ENCODE data around the gene KAT2B.
A peak's percentile ranks its signal among the peaks of the same experiment; 100 is the strongest.

Gene KAT2B

DNA sequence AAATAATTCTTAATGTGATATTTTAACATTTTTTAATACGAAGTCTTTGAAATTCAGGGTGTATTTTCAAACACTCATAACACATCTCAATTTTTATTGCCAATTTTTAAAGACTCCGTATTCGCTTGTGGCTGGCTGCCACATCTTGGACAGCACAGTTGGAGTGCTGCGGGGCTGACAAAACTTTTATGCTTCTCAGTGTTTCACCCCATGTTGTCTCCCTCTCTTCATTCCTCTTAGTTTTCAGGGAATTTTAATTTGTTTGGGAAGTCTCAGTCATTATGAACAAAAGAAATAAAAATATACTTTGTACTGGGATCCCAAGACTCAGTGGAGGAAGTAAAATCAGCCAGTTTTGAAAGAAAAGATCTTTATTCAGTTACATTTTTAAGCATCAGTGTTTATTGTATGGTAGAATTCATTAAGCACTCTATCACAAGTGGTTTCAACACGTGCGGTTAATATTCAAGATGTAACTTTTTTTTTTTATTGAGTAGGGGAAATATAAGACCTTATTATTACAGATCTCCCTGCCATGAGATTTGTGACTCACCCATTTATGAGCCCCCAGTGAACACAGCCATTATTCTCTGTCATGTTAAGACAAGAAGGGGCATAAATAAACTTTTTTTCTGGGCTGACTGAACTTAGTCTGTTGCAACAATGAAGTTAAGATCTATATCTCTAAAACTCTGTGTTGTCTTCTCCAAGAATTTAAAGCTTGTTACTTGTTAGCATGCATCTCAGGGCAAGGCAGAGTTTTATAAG is 26.8 kb downstream of the KAT2B start:
- peak; percentile 34 for DNase-seq

DNA sequence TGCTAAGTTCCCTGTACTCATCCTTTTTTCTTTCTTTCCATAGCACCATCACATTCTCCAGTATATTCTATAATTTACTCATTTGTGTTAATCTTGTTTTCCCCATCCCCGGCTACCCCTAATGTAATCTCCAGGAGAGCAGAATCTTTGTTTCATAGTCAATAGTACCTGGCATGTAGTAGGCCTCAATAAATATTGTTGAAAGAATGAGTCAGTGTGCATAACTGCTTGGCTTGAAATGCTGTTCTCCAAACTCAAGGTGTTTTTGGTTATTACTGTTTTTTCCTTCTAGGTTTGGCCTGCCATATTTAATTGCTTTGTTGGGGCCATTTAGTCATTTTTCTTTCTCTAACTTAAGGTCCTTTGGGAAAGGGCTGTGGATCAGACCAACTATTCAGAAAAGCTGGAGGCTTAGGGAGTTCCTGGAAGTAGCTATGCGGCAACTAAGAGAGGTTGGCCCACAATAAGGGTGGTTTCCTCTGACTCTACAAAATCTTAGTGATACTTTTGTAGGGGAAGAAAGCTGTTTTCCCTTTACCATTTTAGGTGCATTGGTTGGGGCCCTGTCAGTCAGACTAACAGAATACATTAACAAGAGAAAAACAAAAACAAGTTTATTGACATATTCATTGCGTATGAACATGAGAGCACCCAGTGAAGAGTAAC is 28.4 kb downstream of the KAT2B start:
- no peak for DNase-seq

- DNase-seq = no peak
These were observed 28.9 kb downstream of the KAT2B start for GRCh38 chr3:20069178-20069532.

GRCh38 chr3:20071175-20071574 is 30.9 kb downstream of the KAT2B start:
- DNase-seq = no peak

DNA sequence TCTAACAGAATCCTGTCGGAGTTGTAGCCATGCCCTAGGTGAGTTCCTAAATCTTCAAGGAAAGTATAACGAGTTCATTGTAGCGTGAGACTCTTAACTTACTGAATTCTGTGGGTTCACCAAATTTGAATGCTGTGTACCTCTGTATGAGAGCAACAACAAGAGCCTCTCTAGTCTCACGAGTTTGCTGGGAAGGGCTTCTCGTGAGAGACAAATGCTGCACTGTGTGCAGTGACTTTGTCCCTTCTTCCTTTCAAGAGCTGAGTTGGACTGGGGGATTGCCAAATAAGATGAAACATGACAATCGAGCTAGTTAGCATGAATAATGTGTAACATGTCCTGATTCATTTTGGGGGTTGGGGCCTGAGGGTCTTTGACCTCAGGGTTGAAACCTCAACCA is 32.2 kb downstream of the KAT2B start:
- no peak for DNase-seq

- DNase-seq = no peak
These were observed 32.8 kb downstream of the KAT2B start for GRCh38 chr3:20073068-20073467.

GRCh38 chr3:20073683-20074082 is 33.4 kb downstream of the KAT2B start:
- no peak for DNase-seq

GRCh38 chr3:20074226-20075063 is 34.2 kb downstream of the KAT2B start:
- peak; percentile 50 for DNase-seq

DNA sequence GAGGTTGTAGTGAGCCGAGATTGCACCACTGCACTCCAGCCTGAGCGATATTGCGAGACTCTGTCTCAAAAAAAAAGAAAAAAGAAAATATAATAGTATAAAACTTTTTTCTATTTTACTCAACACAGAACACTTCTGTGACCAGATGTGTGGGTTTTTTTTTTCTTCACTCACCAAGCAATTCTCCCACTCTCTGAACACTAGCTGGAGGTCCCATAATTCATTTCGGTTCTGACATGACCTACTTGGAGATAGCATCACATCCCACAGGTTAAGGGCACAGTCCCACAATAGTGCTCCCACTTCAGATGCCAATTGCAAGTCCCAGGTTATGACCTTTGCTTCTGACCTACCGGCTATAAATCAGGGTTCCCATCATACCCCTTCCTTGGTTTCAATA is 35.0 kb downstream of the KAT2B start:
- no peak for DNase-seq

- no peak for DNase-seq
These were observed 36.2 kb downstream of the KAT2B start for GRCh38 chr3:20076296-20076997.

DNA sequence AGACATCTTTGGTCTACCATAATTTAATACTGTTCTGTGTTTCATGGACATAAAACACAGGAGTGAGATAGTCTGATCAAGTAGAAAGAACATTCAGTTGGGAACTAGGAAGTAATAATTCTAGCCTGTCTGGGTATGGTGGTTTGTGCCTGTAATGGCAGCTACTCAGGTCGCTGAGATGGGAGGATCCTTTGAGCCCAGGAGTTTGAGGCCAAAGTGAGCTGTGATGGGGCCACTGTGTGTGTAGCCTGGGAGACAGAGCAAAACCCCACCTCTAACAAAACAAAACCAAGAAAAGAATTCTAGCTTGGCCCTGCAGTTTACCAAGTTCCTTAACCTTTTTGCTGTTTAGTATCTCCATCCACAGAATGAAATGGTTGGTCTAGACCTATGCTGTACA is 36.8 kb downstream of the KAT2B start:
- no peak for DNase-seq

DNA sequence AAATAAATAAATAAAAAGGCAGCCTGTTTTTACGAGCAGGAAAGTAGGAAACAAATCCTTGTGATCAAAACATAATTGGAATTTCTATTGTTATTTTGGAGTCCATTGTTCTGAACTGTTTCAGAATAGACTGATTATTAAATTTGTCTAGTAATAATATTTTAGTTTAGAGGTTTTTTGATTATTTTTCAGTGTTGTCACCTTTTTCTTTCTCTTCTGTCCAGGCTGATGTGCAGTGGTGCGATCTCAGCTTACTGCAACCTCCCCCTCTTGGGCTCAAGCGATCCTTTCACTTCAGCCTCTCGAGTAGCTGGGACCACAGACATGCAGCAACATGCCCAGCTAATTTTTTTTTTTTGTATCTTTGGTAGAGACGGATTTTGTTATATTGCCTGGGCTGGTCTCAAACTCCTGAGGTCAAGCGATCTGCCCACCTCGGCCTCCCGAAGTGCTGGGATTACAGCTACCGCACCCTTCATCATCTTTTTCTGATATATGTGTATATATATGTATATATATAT is 38.0 kb downstream of the KAT2B start:
- no peak for DNase-seq

DNA sequence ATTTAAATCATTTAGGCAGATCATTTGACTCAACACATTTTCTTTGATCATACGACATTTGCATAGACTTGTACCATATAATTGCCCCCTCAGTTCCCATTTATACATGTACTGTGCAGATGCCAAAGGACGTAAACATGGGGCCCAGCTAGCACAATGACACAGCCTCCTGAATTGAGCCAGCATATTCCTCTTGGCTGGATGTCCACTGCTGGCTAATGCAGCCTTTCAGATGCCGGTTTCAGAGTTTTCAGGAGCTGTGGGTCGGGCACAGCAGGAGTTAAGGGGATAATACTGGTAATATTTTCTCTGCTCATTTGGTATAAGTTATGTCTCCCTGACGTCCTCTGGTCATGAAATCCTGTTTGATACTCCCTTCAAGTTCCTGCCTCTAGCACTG is 39.4 kb downstream of the KAT2B start:
- DNase-seq = no peak

DNA sequence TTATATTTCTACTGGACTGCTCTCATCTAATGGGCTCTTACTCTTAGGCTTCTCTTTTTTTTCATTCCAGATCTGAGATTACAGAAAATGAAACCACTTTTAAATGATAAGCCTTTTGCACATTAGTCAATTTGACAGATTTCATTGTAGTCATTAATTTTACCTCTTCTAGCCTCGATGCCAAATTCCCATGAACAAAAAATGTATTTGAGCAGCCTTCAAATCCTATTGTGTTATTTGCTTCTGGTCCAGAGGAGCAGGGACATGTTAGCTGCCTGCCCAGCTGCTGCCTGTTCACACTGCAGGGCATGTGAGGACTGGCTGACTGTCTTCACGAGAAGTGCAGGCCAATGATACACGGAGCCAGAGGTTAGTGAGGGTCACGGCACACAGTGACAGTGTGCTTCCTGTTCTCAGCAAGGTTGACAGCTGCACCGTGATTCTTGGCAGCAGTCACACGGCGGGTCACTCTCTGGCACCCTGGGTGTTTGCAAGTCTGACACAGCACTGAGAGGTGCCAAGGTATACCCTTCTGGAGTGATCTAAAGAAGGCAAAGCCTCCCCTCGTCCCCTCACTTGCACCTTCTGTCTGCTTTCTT is 40.8 kb downstream of the KAT2B start:
- DNase-seq = no peak

GRCh38 chr3:20083253-20083652 is 43.0 kb downstream of the KAT2B start:
- DNase-seq = no peak

- no peak for DNase-seq
These were observed 43.7 kb downstream of the KAT2B start for GRCh38 chr3:20083953-20084352.

DNA sequence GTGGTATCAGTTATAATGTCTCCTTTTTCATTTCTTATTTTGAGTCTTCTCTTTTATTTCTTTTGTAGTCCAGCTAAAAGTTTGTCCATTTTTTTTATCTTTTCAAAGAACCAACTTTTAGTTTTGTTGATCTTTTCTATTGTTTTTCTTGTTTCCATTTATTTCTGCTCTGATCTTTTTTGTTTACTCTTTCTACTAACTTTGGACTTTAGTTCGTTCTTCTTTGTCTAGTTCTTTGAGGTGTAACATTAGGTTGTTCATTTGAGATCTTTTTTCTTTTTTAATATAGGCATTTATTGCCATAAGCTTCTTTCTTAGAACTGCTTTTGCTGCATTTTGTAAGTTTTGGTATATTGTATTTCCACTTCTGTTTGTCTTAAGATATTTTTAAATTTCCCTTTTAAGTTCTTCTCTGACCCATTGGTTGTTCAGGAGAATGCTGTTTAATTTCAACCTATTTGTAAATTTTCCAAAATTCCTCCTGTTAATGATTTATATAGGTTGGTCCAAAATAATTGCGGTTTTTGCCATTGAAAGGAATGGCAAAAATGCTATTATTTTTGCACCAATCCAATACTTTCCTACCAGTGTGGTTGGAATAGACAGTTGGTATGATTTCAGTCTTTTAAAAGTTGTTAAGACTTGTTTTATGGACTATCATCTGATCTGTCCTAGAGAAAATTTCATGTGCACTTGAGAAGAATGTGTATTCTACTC is 51.2 kb downstream of the KAT2B start:
- DNase-seq = no peak

DNA sequence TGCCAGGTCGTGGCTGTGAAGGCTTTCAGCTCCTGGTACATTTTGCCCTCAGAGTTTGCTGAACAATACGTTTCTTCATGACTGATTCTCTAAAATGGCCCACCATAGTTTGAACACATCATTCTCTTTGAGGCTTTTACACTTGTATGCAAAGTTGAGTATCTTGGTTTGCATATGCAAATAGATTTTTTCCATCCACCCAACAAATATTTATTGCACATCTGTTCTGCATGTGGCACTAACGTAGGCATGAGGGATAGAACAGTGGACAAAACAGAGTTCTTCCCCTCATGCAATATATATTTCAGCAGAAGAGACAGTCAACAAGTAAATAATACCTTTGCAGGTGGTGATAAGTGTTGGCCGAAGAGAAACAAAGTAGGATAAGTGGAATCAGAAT is 55.2 kb downstream of the KAT2B start:
- no peak for DNase-seq

DNA sequence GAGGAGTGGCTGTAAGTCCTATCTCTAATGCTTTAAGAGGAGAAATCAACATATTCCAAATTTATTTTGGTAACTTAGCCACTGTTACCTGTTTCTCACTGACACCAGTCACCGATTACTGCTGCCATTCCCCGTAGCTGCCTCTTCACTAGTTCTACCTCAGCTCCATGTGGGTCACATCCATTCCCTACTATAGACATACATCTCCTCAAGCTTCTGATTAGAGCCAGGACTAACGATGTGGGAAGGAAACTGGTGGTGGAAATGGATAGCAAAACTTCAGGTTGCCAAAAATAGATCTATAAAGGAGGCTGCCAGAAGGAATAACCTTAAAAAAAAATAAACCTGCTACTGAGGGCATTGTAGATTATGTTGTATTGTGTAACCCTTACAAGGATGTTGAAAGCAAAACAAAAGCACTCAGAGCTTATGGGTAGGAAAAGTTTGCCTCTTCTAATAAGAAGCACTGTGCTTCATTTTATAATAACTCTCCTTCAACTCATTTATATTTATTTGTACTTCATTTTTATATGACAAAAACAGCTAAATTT is 56.0 kb downstream of the KAT2B start:
- DNase-seq = no peak

DNA sequence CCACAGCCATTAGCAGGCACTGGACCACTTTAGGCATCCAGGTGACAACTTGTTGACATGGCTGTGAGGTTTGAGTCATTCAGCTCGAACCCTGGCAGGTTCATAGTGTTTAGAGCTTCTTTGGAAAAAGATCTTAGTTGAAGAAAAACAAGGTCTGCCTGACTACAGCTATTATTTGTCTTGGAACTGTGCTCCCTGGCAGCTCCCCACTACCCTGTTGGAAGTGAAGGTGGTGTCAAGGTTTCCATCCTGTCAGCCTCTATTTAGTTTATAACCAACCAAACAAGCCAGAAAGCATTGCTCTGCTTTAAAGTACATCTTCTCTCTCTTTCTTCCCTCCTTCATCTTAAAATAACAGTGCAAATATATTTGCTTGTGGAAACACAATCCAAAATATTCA is 56.8 kb downstream of the KAT2B start:
- no peak for DNase-seq

GRCh38 chr3:20099060-20099459 is 58.8 kb downstream of the KAT2B start:
- no peak for DNase-seq

DNA sequence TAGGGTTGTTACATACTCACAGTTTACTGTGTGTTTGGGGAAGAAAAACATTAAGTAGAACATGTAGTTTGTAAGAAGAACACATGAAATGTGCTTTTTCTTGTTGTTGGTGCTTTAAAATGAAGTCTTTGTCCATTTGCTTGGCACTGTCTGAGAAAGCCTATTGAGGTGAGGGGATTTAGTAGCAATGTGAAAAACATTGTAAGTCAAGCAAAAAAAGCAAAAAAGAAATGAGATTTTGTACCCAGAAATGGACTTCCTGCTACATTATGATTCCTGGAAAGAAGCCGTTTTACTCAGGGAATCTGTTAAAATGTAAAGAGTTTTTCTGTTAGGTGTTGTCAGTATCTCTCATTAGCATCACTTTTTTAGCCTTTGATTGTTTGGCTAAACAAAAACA is 59.9 kb downstream of the KAT2B start:
- no peak for DNase-seq
